NCI-H1930 (cell line): Measurements from ENCODE around the gene ABI1.

Experiments
- DNase-seq, 2 experiments: peaks; one replicate each; lab custom pipeline; 2025; lab: John Stamatoyannopoulos, UW

The ABI1 gene

GRCh38 chr10:26854524-26854923 is 6.2 kb downstream of the ABI1 start:
- no peak for DNase-seq

GRCh38 chr10:26844396-26844975 is 16.3 kb downstream of the ABI1 start:
- DNase-seq, result no peak

GRCh38 chr10:26843736-26844135 is 17.0 kb downstream of the ABI1 start:
- no peak for DNase-seq

GRCh38 chr10:26841733-26842317 is 18.9 kb downstream of the ABI1 start:
- no peak for DNase-seq

- DNase-seq, result no peak
Observed at GRCh38 chr10:26840938-26841732, 19.6 kb downstream of the ABI1 start.

- DNase-seq, result no peak
Observed at GRCh38 chr10:26839966-26840627, 20.7 kb downstream of the ABI1 start.

GRCh38 chr10:26837139-26837538 is 23.6 kb downstream of the ABI1 start:
- no peak for DNase-seq

- DNase-seq, result no peak
Observed at GRCh38 chr10:26835025-26835424, 25.7 kb downstream of the ABI1 start.

GRCh38 chr10:26832960-26833359 is 27.8 kb downstream of the ABI1 start:
- no peak for DNase-seq

- no peak for DNase-seq
Observed at GRCh38 chr10:26831936-26832335, 28.8 kb downstream of the ABI1 start.

GRCh38 chr10:26829810-26830515 is 30.8 kb downstream of the ABI1 start:
- no peak for DNase-seq

GRCh38 chr10:26824015-26824690 is 36.6 kb downstream of the ABI1 start:
- DNase-seq, result no peak

- no peak for DNase-seq
Observed at GRCh38 chr10:26821699-26822570, 38.8 kb downstream of the ABI1 start.

GRCh38 chr10:26815500-26815899 is 45.3 kb downstream of the ABI1 start:
- DNase-seq, result no peak

GRCh38 chr10:26810435-26811026 is 50.2 kb downstream of the ABI1 start:
- no peak for DNase-seq

- DNase-seq, result no peak
Observed at GRCh38 chr10:26809973-26810372, 50.8 kb downstream of the ABI1 start.

- DNase-seq, result no peak
Observed at GRCh38 chr10:26807532-26807931, 53.2 kb downstream of the ABI1 start.

GRCh38 chr10:26806557-26806956 is 54.2 kb downstream of the ABI1 start:
- DNase-seq, result no peak

GRCh38 chr10:26805567-26806245 is 55.1 kb downstream of the ABI1 start:
- DNase-seq, result no peak
